WERI-Rb-1 (cell line): ENCODE measurements around the gene SOX1.

Source experiments
- DNase-seq: peaks from one replicate; pipeline ENCODE4 v3.0.0-alpha.2; 2020
- H3K27ac ChIP-seq: fragments of 250-450 bp; sonication (Bioruptor Pico); 2 replicates; pipeline ENCODE4 v1.5.1; 2020; ENCODE audit warnings: mild to moderate bottlenecking, moderate library complexity
- H3K27me3 ChIP-seq: fragments of 250-450 bp; sonication (Bioruptor Pico); 2 replicates; pipeline ENCODE4 v1.5.1; 2021; ENCODE audit warnings: mild to moderate bottlenecking, low read depth, moderate library complexity; ENCODE audit not compliant: insufficient read depth, severe bottlenecking
- H3K36me3 ChIP-seq: fragments of 250-450 bp; sonication (Bioruptor Pico); 2 replicates; pipeline ENCODE4 v1.5.1; 2020; ENCODE audit warnings: mild to moderate bottlenecking, moderate library complexity
- H3K4me3 ChIP-seq: 2 replicates; pipeline ENCODE4 v1.5.1; 2011; ENCODE audit warnings: low read depth, mild to moderate bottlenecking, control low read depth, low read length
- H3K9me3 ChIP-seq: fragments of 250-450 bp; sonication (Bioruptor Pico); 2 replicates; pipeline ENCODE4 v1.5.1; 2021; ENCODE audit warnings: mild to moderate bottlenecking, moderate library complexity; ENCODE audit not compliant: severe bottlenecking
- CTCF ChIP-seq: IDR thresholded peaks from 2 replicates; pipeline ENCODE4 v1.5.1; 2011; ENCODE audit warnings: low read depth, mild to moderate bottlenecking, control low read depth, inconsistent platforms, low read length

SOX1 gene

GRCh38 chr13:112095354-112095753 is 28.4 kb downstream of the SOX1 start:
- DNase-seq, result no peak
- Histone ChIP-seq H3K9me3 (peaks cover 2% of the 10 kb centered on the region), H3K27ac (no peak overlapping the region), H3K36me3 (no peaks in the 10 kb centered on the region), H3K27me3 (peaks cover 96% of the 10 kb centered on the region), H3K4me3 (no peak overlapping the region)
- no peak for TF ChIP-seq CTCF

GRCh38 chr13:112096959-112097358 is 30.0 kb downstream of the SOX1 start:
- TF ChIP-seq CTCF, result no peak
- no peaks in the 10 kb centered on the region for H3K36me3 ChIP-seq
- H3K4me3 ChIP-seq, result no peak overlapping the region
- H3K27ac ChIP-seq, result no peak overlapping the region
- H3K9me3 ChIP-seq, result peaks cover 2% of the 10 kb centered on the region
- DNase-seq, result no peak
- peaks cover 100% of the 10 kb centered on the region for H3K27me3 ChIP-seq

- no peak for TF ChIP-seq CTCF
- Histone ChIP-seq H3K36me3 (no peaks in the 10 kb centered on the region), H3K27ac (no peak overlapping the region), H3K9me3 (peaks cover 2% of the 10 kb centered on the region), H3K27me3 (peaks cover 100% of the 10 kb centered on the region), H3K4me3 (no peak overlapping the region)
- DNase-seq, result no peak
Observed at GRCh38 chr13:112097770-112098169, 30.8 kb downstream of the SOX1 start.

DNA sequence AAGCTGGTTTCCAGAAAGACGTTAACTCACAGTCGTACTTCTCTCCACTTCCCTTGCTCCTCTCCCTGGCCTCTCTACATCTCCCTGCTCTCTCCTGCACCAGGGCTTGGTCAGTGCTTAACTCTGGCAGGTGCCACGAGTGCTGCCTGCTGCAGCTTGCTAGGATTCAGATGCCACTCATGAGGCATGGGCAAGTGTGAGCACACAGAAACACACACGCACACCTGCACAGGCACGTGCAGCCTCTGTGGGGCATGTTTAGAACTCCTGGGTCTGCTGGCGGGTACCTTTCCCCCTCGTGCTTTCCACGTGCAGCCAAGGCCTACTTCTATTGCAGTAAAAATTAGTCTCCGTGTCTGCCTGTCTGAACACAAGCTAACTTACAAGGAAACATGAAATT is 31.8 kb downstream of the SOX1 start:
- no peak for DNase-seq
- no peak overlapping the region for H3K27ac ChIP-seq
- no peak overlapping the region for H3K4me3 ChIP-seq
- TF ChIP-seq CTCF, result no peak
- H3K9me3 ChIP-seq, result no peaks in the 10 kb centered on the region
- no peaks in the 10 kb centered on the region for H3K36me3 ChIP-seq
- H3K27me3 ChIP-seq, result peaks cover 99% of the 10 kb centered on the region

GRCh38 chr13:112101360-112101930 is 34.5 kb downstream of the SOX1 start:
- H3K27me3 ChIP-seq, result peaks cover 98% of the 10 kb centered on the region
- no peak for TF ChIP-seq CTCF
- H3K4me3 ChIP-seq, result no peak overlapping the region
- no peaks in the 10 kb centered on the region for H3K36me3 ChIP-seq
- no peak overlapping the region for H3K27ac ChIP-seq
- peaks cover 18% of the 10 kb centered on the region for H3K9me3 ChIP-seq
- no peak for DNase-seq

DNA sequence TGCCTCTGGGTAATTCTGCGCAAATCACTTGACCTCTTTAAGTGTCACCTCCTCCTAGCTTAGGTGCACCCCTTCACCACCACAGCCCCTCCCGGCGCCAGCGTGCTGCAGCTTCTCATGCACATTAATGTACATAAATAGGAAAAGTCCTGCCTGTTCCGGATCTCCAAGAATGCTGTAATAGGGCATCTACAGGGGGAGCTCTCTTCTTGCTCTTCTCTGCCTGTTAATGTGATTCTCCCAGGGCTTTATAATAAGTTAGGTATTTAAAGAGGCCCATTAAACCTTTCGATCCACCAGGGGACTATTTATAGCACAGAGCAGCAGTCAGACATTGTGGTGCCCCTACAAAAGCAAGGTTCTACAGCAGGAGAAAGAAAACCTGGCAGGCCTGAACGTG is 35.3 kb downstream of the SOX1 start:
- no peak for TF ChIP-seq CTCF
- Histone ChIP-seq H3K9me3 (peaks cover 22% of the 10 kb centered on the region), H3K4me3 (no peak overlapping the region), H3K36me3 (no peaks in the 10 kb centered on the region), H3K27ac (no peak overlapping the region), H3K27me3 (peaks cover 98% of the 10 kb centered on the region)
- no peak for DNase-seq
